NOMO-1 (cell line): ENCODE data around the gene SCGB2A2.
A peak's percentile ranks its signal among the peaks of the same experiment; 100 is the strongest.

ENCODE experiments used
- DNase-seq, 2 experiments: peaks; one replicate each; lab custom pipeline; 2025; ENCODE audit not compliant: unreplicated experiment in 2 of 2; lab: John Stamatoyannopoulos, UW

SCGB2A2 gene

GRCh38 chr11:62298975-62299374 lies 29.0 kb downstream of the SCGB2A2 start, which contains the start of gene SCGB1D4:
SCGB1D4 (minus strand) TSS chr11:62299075; CDS start chr11:62299010, 65 bp downstream.
- no peak for DNase-seq

GRCh38 chr11:62306227-62306626 lies 36.3 kb downstream of the SCGB2A2 start:
- no peak for DNase-seq

DNA sequence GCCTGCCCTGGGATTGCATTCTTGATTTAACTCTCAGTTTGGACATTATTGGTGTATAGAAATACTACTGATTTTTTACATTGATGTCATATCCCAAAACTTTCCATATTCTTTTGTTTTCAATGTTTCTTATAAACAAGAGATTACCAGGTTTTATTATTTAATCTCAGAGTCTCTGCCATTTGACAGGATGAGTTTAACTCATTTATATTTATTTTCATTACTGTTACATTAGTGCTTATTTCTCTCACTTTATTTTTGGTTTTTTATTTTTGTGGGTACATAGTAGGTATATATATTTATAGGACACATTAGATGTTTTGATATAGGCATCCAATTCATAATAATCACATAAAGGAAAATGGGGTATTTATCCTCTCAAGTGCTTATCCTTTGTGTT lies 38.0 kb downstream of the SCGB2A2 start:
- DNase-seq = no peak

GRCh38 chr11:62309991-62310390 lies 40.0 kb downstream of the SCGB2A2 start:
- no peak for DNase-seq

DNA sequence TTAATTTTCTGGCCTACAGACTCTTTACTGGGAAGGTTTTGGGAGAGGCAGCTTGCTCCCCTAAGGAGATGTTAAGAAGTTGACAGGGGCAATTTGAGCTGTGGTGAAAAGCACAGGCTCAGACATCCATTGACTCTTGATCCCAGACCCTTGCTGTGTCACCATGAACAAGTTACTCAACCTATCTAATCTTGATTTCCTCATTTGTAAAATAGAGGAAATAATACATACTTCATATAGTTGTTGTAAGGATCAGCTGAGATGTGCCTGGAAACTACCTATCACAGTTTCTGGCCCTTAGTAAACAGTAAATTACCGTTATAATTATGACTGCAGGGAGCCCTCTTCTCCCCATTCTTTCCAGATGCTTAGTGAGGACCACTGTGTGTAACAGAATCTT lies 45.5 kb downstream of the SCGB2A2 start:
- DNase-seq = peak in 1 of 2 experiments; percentile 53

DNA sequence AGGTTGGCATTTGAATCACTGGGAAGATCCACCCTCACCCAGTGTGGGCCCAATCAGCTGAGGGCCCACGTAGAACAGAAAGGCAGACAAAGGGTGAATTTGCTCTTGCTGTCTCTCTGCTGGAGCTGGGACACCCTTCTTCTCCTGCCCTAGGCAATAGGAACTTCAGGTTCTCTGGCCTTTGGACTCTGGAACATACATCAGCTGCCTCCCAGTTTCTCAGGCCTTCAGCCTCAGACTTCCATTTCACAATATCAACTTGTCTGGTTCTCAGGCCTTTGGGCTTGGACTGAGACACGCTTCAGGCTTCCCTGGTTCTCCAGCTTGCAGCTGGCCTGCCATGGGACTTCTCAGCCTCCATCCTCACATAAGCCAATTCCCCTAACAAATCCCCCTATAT lies 52.6 kb downstream of the SCGB2A2 start:
- no peak for DNase-seq
